GM23338 (cell line): ENCODE measurements around the gene KIFC3.

Experiments
- EZH2 ChIP-seq: fragments of 200-600 bp; sonication (generic); IDR thresholded peaks from one replicate; pipeline ENCODE4 v1.8.0; 2017; ENCODE audit warnings: antibody characterized with exemption, mild to moderate bottlenecking, low read depth; ENCODE audit not compliant: unreplicated experiment
- EZH2phosphoT487 ChIP-seq: fragments of 200-600 bp; sonication (generic); IDR thresholded peaks from one replicate; pipeline ENCODE4 v1.8.1; 2018; ENCODE audit warnings: antibody characterized with exemption; ENCODE audit not compliant: unreplicated experiment
- POLR2AphosphoS5 ChIP-seq: IDR thresholded peaks from 2 replicates; pipeline ENCODE4 v1.6.1; 2016; ENCODE audit warnings: antibody characterized with exemption, low read depth
- TF ChIP-seq, protein P1 (sequence below), 2 experiments: fragments of 200-600 bp in 1 of 2; sonication (generic) in 1 of 2; conservative IDR thresholded peaks; 2 replicates each; pipeline versions ENCODE4 v1.5.1 to v1.6.1; 2016 to 2017; ENCODE audit warnings: antibody characterized with exemption in 2 of 2, low read depth in 2 of 2, mild to moderate bottlenecking in 2 of 2, moderate library complexity in 1 of 2
- TF ChIP-seq, protein P2 (sequence below): IDR thresholded peaks from one replicate; pipeline ENCODE4 v1.6.1; 2018; ENCODE audit warnings: antibody characterized with exemption; ENCODE audit not compliant: unreplicated experiment

DNA sequence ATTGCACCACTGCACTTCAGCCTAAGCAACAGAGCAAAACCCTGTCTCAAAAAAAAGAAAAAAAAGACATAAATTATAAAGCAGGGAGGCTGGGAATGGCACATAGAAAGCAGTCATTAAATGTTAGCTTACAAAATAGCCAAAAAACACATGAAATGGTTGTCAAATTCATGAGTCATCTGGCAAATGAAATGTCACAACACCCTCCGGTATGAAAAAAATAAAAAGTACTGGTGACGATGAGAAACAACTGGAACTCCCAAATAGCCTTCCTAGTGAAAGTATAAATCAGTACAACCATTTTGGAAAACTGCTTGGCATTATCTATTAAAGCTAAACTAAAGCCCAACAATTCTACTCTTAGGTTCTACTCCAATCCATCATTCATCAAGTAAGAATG is 70.3 kb downstream of the KIFC3 start:
- TF ChIP-seq, protein P1, sequence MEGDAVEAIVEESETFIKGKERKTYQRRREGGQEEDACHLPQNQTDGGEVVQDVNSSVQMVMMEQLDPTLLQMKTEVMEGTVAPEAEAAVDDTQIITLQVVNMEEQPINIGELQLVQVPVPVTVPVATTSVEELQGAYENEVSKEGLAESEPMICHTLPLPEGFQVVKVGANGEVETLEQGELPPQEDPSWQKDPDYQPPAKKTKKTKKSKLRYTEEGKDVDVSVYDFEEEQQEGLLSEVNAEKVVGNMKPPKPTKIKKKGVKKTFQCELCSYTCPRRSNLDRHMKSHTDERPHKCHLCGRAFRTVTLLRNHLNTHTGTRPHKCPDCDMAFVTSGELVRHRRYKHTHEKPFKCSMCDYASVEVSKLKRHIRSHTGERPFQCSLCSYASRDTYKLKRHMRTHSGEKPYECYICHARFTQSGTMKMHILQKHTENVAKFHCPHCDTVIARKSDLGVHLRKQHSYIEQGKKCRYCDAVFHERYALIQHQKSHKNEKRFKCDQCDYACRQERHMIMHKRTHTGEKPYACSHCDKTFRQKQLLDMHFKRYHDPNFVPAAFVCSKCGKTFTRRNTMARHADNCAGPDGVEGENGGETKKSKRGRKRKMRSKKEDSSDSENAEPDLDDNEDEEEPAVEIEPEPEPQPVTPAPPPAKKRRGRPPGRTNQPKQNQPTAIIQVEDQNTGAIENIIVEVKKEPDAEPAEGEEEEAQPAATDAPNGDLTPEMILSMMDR (conservative IDR thresholded peaks at IDR 0.05; ENCODE audit: low read depth in 2 of 2), result no peak
- TF ChIP-seq, protein P2, sequence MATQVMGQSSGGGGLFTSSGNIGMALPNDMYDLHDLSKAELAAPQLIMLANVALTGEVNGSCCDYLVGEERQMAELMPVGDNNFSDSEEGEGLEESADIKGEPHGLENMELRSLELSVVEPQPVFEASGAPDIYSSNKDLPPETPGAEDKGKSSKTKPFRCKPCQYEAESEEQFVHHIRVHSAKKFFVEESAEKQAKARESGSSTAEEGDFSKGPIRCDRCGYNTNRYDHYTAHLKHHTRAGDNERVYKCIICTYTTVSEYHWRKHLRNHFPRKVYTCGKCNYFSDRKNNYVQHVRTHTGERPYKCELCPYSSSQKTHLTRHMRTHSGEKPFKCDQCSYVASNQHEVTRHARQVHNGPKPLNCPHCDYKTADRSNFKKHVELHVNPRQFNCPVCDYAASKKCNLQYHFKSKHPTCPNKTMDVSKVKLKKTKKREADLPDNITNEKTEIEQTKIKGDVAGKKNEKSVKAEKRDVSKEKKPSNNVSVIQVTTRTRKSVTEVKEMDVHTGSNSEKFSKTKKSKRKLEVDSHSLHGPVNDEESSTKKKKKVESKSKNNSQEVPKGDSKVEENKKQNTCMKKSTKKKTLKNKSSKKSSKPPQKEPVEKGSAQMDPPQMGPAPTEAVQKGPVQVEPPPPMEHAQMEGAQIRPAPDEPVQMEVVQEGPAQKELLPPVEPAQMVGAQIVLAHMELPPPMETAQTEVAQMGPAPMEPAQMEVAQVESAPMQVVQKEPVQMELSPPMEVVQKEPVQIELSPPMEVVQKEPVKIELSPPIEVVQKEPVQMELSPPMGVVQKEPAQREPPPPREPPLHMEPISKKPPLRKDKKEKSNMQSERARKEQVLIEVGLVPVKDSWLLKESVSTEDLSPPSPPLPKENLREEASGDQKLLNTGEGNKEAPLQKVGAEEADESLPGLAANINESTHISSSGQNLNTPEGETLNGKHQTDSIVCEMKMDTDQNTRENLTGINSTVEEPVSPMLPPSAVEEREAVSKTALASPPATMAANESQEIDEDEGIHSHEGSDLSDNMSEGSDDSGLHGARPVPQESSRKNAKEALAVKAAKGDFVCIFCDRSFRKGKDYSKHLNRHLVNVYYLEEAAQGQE, result no peak
- TF ChIP-seq EZH2 (no peak), EZH2phosphoT487 (no peak), POLR2AphosphoS5 (no peak)
